NCI-H510A (cell line): ENCODE measurements around the gene OGDHL.
"Not testable (repeated sequence)": the region's sequence is repeated elsewhere in the genome, so short reads cannot be mapped to it uniquely, and the experiment has no call there.

Experiments used
- DNase-seq: peaks from one replicate; lab custom pipeline; 2025; lab: John Stamatoyannopoulos, UW

OGDHL gene

DNA sequence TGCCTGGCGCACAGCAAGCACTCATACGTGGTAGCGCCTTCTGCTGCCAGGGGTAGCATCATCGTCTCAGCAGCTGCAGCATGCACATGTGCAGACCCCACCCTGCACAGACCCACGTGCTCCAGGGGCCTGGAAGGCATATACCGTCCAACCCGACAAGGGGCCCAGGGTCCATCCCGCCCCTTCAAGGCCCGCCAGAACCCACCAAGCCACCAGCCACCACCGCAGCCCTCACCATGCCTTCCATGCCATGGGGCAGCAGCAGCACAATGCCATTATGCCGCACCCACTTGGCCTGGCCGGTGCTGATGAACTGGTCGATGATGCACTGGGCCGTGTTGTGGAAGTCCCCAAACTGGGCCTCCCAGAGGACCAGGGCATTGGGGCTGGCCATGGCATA is 22.7 kb downstream of the OGDHL start:
- no peak for DNase-seq

DNA sequence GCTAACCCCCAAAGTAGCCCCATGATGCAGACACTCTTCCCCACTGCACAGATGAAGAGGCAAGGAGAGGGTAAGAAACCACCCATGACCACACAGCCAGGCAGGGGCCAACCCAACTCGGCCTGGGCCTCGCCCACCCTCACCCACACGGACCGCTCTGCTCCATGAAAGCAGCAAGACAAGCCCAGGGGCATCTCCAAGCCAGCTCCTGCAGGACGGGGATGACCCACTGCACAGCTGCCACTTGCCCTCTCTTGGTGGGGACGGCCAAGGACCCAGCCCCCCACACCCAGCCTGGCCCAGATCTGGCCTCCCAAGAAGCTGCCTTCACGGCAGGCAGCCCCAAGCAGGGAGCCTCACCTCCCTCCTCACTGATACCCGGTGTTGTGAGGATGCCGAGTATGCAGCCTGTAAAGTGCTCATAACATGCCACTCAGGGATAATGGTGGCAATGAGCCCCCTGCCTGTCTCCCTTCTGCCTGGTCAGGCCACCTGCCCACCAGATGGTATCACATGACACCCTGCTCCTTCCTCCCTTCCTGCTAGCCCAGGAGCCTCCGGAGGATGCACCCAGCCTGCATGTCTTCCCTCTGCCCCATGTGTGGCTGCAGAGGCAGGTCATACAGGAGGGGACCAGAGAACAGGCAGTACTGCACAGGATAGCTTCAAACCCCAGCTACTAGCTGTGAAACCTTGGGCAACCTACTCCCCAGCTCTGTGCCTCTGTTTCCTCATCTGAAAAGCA is 23.3 kb downstream of the OGDHL start:
- DNase-seq: no peak

DNA sequence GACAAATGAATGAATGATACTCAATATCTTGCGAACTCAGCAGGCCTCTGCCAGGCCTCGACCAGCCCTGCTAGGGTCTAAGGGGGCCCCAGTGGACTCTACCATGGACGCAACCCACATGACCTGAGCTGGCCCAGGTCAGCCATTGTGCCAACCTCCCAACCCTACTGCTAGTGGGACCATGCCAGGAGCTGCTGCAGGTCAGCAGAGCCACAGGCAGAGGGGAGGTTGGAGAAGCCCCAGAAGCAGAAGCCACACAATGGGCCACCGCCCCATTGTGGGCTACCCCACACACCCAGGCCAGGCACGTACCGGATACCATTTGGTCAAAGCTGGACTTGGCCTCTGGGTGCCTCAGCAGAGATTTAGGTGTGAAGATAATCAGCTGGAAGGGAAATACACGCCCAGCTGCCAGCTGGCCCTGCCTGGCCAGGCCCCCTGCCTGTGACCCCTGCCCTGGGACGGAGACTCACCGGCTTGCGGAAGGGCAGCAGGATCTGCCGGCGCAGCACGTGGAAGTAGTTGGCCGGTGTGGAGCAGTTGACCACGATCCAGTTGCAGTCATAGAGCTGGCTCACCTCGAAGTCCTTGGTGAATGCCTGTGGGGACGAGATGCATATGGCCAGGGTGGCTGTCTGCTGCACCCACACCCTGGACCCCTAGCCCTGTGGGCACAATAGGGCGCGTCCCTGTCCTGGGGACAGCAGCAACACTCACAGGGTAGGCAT is 24.5 kb downstream of the OGDHL start:
- no peak for DNase-seq

DNA sequence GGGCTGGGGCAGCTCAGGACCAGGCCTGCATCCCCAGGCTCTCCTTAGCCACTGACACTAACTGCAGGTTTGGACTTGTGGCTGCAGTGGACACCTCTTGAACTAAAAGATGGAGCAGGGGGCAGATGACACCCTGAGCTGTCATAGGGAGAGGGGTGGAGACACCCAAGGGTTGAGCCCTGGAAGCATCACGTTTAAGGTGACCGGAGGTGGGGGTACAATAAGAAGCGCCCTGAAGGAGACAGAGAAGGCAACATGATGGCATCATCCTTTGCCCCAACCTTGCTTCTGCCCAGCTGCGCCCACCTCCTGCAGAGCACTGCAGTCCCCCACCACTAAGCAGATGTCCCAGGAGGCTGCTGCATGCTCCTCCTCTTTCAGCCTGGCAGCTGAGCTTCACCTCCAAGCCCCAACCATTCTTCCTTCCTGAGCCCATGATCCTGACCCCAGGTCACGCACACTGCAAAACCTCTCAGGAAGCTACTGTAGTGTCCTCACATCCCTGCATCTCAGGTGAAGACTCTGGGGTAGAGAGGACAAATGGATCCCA is 25.5 kb downstream of the OGDHL start:
- DNase-seq: no peak

DNA sequence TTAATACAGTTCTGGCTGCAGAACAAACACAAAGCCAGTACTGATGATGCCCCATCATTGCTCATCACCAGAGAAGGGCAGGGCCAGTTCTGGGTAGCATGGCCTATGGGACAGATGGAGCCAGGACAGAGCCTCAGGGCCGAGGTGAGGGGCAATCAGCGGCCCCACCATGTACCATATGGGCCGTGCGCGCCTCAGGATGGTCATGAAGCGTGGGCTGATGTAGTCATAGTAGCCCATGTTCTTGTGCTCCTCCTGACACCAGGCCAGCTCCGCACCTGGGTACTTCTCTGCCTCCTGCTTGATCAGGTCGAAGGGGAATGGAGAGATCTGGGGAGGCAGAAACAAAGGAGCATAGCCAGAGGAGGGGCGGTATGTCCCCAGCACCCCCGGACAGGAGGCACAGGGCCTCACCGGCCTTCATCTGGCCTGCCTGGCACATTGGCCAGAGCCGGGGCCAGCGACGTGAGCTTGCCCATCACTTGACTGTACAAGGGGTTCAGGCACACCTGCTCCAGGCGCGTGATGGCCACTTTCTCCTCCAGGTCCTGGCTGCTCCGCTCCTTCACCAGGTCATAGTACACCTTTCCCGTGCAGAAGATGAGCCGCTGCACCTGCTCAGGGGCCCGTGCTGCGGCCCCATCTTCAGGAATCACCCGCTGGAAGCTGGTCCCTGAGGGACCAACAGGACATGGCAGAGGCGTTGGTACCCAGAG is 26.1 kb downstream of the OGDHL start:
- DNase-seq: no peak

DNA sequence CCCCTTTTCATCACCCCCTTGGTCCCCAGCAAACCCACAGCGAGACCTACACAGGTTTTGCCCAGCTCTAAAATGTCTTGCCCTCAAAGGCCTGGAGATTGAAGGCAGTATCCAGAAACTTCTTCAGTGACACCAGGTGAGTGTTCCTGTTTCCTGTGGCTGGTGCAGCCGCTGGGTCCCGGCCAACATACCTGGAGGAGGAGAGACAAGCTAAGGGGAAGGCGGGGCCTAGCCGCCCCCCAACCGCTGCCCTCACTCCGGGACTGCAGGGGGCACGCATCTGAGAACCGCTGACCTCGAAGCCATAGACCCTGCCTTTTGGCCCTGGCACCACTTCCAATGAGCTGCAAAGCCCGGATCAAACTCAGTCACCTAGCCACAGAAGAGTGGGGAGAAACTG is 27.0 kb downstream of the OGDHL start:
- DNase-seq: no peak

DNA sequence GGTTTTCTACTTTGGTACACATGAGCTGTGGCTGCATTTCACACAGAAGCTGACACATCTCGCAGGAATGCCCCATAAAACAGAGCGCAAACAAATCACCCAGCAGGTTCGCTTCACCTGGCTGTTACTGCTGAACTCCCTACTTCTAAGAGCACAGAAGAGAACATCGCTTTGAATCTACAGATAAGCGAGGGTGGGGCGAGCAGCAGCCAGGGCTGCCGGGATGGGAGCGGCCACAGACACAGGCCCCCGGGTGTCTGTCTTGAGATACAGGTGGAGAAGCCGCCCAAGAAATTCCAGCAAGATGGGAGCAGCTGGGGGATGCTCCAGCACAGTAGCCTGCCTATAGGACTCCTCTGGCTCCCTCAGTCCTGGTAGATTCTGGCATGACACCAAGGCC is 27.4 kb downstream of the OGDHL start:
- DNase-seq: no peak

DNA sequence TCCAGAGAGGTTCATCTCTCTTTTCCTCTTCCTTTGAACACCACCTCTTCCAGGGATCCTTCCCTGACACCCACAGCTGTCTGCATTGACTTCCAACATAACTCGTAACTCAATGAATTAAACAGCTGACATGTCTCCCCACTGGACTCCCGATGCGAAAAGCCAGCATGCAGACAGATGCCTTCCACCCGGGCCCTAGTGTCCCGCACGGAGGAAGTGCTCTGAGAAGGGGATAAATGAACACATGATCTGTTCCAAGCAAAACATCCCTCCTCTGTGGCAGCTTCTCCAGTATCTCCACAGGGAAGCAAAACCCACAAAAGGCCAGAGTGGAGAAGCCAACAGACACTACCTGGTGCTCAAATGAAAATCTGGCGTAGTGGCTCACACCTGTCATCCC is 28.3 kb downstream of the OGDHL start:
- DNase-seq: no peak

DNA sequence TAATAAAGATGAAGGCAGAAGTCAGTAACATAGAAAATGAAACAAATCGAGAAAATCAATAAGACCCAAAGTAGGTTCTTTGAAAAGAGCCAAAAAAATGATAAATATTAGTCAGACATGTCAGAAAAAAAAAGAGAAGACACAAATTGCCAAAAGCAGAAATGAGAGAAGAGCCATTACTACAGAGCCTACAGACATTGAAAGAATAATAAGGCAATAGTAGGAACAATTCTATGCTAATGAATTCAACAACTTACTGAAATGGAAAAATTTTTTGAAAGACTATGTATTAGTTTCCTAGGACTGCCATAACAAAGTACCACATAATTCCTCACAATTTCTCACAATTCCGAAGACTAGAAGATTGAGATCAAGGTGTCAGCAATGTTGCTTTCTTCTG is 35.5 kb downstream of the OGDHL start:
- no peak for DNase-seq

DNA sequence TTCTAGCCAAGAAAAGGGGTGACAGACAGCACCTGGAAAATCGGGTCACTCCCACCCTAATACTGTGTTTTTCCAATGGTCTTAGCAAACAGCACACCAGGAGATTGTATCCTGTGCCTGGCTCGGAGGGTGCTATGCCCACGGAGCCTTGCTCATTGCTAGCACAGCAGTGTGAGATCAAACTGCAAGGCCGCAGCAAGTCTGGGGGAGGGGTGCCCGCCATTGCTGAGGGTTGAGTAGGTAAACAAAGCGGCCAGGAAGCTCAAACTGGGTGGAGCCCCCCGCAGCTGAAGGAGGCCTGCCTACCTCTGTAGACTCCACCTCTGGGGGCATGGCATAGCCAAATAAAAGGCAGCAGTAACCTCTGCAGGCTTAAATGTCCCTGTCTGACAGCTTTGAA is 47.0 kb downstream of the OGDHL start:
- DNase-seq: not testable (repeated sequence)

DNA sequence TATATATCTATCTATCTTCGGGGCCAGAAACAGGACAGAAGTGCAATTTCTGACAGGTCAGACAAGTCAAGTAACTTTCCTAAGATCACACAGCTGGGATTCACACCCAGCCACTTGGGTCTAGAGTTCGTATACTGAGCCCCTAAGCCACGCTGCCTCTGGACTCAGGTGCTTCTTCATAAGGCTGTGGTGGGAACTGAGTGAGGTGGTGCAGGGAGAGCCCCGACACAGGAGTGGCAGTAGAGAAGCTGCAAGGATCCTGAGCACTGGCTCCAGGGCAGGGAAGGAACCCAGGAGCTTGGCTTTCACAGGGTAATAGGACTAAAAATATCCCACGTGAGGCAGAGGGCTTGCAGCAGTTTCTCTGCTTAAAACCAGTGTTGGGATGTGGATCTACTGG is 48.9 kb downstream of the OGDHL start:
- no peak for DNase-seq

DNA sequence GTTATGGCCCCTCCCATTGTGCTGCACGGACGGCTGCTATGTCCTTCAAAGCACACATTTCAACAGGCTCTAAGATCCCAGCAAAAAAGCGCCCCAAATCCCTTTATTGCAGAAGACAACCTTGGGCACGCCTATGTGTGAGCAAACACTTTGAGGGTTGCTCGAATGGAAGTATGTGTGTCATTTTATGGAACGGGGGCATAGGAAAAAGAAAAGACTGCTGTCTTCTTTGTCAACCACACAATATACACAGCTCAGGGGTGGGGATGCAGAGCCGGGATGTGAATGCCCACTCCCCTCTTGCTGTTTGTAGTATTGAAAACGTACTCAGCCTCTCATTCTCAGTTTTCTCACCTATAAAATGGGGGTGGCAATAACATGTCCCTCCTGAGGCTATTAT is 50.6 kb downstream of the OGDHL start:
- no peak for DNase-seq

DNA sequence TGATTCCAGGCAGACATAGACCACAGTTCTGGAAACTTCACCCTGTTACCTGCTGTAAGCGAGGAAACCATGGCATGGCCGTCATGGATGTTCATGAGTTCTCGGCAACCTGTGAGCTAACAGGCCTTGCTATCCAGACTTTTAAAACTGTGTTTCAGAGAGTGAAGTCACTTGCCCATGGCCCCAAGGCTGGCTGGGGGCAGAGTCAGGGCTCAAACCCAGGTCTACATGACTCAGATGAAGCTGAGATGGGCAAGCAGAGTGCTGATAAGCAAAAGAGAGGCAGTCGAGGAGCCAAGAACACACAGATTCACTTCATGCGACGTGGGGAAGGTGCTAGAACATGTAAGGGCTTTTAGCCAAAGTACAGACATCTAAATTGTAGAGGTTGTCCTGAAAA is 51.2 kb downstream of the OGDHL start:
- no peak for DNase-seq

DNA sequence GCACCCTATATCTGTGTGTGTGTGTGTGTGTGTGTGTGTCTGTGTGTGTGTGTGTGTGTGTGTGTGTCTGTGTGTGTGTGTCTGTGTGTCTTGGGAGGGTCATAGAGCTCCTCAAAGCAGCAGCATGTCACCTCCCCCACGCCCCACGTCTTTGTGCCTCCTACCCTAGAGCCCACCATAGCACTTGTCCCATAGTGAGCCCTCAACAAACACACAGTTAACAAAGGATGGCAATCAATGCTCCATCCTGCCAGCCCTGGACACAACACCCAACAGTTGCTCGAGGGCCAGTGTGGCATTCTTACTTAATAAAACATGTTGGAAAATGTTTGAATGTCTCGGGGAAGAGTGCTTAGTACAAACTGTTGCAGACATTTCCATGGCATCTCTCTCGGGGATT is 52.2 kb downstream of the OGDHL start:
- DNase-seq: no peak

DNA sequence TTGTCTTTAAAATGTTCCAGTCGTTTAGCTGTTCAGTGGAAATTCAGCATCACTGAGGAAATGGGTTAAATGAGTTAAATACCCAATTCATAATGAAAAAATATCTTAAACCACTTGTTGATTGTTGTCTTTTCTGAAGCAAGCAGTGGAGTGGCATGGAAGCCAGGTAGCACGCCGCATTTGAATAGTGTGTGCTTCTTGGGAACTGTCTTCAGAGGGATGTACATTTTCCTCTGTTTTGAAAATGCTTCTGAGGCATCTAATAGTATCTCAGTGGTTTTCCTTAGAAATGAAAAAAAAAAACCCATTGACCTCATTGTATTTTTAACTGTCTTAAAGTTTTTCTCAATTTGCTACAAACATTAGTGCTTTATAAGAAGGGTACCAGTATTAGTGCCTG is 54.5 kb downstream of the OGDHL start:
- no peak for DNase-seq

DNA sequence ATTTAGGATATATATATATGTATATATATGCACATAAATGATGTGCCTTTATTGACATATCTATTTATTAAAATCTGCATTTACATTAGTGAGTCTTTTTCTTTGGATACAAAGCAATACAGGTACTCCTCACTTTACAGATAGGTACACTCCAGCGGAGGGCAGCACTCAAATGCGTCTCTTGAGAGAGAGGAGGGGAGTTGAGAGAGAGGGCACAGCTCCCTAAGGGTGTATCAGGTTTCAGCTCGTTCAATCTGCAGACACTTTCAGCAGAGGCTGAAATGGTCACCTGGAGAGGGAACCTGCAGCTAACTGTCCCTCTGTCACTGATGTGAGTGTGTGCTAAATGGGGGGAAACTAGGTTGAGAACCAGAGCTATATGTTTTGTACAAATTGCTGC is 61.1 kb downstream of the OGDHL start:
- DNase-seq: peak; percentile 35

DNA sequence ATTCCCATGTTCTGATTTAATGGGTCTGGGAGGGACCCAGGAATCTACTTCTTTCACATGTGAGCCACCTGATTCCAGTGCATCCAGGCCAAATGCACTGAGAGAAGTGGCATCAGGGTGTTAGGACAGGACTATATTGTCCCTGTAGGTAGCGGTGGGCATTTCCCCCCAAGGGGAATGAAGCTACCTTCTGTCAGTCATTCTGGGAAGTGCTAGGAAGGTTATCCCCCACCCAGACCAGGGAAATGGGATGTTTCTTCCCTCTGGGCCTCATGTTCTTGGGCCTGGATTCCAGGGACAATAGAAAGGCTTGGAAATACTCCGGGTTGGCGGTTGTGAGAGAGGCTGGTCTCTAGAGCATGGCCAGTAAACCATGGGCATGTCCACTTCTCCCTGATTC is 61.9 kb downstream of the OGDHL start:
- DNase-seq: no peak

DNA sequence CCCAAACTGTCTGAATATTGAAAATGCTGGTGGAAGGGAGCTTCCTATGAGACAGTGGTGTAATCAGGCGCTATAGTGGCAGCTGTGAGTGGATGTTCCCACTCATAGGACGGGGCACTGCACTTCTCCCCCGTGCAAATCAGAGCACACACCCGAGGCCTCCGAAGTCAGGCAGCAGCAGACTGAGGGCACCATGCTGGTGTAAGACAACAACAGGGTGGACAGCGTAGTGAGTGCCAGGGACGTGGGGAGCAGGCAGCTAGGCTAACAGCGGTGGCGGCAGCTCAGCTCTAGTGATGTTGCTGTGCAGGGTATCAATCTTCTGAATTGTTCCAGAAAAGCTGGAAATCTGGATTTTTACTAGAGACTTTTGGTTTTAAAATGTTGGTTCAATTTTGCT is 63.4 kb downstream of the OGDHL start:
- no peak for DNase-seq

DNA sequence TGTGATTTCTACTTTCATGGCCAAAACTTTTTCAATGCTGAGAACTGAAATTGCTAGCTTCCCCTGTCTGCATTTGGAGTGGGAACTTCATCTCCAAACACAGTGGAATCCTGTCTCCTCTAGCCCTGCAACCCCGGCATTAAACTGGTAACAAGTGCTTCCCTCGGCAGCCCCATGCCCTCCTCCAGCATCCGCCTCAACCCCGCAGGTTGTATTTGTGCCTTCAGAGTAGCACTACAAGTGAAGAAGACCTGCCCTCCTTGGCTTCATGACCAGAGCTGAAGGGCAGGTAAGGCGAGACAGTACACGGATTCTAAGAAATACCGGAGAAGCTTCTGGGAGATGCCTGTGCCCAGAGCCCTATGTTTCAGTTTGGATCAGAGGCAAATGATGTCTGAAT is 65.8 kb downstream of the OGDHL start:
- DNase-seq: no peak

DNA sequence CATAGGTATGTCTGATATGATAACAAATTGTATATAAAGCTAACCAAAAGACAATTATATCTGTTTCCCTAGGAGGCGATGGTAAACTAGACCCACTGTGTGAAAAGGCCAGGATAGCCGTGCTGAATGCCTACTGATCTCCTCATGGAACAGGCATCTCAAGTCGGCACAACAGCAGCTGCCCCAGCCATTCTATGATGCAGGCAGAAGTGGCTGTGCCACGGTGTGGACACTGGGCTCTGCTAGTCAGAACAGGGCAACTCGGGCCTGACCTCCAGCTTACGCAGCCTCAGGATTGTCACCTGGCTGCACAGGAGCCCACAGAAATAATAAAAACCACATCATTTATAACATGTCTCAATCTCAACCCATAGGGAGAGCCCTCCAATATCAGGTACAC is 67.7 kb downstream of the OGDHL start:
- DNase-seq: no peak

DNA sequence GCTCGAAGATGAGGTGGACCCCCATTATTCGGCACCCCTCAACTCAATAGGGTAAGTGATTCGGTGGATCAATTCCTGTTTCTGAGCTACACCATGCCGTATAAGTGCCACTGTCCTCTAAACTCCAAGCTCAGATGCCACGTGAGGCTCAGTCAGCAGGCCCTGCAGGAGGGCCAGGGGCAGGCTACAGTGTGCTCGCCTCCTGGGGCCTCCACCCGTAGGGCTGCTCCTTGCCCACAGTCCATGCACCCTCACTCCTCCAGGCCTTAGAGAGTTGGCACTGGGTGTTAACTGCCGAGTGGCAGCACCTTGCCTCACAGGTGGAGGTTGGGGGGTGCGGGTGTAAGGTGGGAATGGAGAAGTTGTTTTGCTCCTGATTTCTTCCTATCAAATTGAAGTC is 70.5 kb downstream of the OGDHL start:
- no peak for DNase-seq

DNA sequence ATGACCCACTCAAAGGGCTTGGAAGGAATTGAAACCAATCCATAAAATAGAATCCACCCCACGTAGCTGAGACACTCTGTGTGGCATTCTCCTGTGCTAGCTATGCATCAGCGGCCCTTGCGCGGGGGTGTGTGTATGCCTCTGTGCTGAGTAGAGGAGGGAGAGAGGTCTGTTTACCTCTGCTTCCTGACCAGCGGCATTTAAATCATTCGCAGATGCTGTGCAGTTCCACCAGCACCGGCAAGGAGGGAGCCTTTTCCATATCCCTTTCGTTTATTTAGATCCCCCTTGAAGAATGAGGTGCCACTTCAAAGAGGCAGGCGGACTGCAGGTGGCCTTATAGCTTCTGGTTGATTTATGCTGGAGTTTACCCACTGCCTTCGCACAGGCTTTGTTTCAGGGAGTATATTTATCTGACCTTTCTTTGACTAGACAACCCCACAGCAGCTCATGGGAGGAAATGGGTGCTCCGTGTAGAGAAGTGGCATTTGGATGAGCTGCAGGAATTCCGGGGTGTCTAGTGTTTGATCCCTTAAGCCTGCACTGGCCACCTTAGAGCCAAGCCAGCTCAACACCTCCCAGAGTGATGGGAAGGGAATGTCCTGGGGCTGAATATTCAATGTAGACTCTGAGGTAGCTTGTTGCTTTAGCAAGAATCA is 71.3 kb downstream of the OGDHL start:
- no peak for DNase-seq
